Right lobe of liver (tissue), 6 donors: Measurements from ENCODE around the gene ERBB4. TPM values are rescaled to one million over a fixed set of nuclear protein-coding genes. Genes with fewer than 3 reads are reported as not detected.

Source experiments
- ATAC-seq, 4 donors: fragments of 200-7000 bp; cut with Tn5 transposase; one replicate each; pipeline ENCODE4 v1.9.1; 2020; ENCODE audit warnings: mild to moderate bottlenecking in 4 of 4, moderate library complexity in 4 of 4
- DNase-seq, 3 donors: peaks; one replicate each; pipeline ENCODE4 v3.0.0-alpha.2; 2020
- H3K27ac ChIP-seq, 3 donors: fragments of 200-600 bp; one replicate each; pipeline ENCODE4 v1.8.0; 2022
- H3K27me3 ChIP-seq, 2 donors: fragments of 200-600 bp; one replicate each; pipeline ENCODE4 v1.8.0; 2022
- H3K36me3 ChIP-seq, 4 donors: fragments of 200-600 bp; sonication (generic) in 1 of 4; one replicate each; pipeline versions ENCODE4 v1.5.1 to v1.8.0; 2017 to 2022; ENCODE audit warnings: control low read depth in 1 of 4
- H3K4me1 ChIP-seq, 4 donors: fragments of 200-600 bp; sonication (generic) in 1 of 4; one replicate each; pipeline versions ENCODE4 v1.5.1 to v1.8.0; 2017 to 2022; ENCODE audit warnings: control low read depth in 1 of 4
- H3K4me3 ChIP-seq, 3 donors: fragments of 200-600 bp; one replicate each; pipeline ENCODE4 v1.8.0; 2022
- H3K9me3 ChIP-seq, 4 donors: fragments of 200-600 bp; sonication (generic) in 1 of 4; one replicate each; pipeline versions ENCODE4 v1.5.1 to v1.8.0; 2017 to 2022; ENCODE audit warnings: control low read depth in 1 of 4
- POLR2A ChIP-seq: fragments of 450-650 bp; IDR thresholded peaks from one replicate; pipeline ENCODE4 v1.6.1; 2017; ENCODE audit warnings: antibody characterized with exemption, mild to moderate bottlenecking
- WGBS: methylation state at CpG from one replicate; pipeline ENCODE4 v1.1.6; 2018; ENCODE audit warnings: low coverage, low lambda C conversion rate; ENCODE audit not compliant: insufficient coverage; ENCODE audit errors: missing lambda C conversion rate; 5-methylcytosine and 5-hydroxymethylcytosine counted together
- intact Hi-C, 2 donors: fragments of 100-400 bp; cut with DNase I; formaldehyde crosslinking; loops; one replicate each; pipeline versions ENCODE4 v1.11.2 to v1.14.1; 2022
- total RNA-seq, 6 experiments: library from RNA; depleted of rRNA in 2 of 6; stranded (reverse); fragments of >200 nt in 2 of 6; fragmentation: NEBNext Ultra II Directional in 3 of 6; extraction: Animal tissue kit (Norgen Biotek cat#: 25700) in 3 of 6; gene quantifications; one replicate each; pipeline versions ENCODE4 v1.1.0 to v1.2.4, GENCODE V29; 2016 to 2023
- TF ChIP-seq, protein P1 (sequence below), 4 donors: fragments of 200-600 bp in 3 of 4; fragments of 450-650 bp in 1 of 4; IDR thresholded peaks; one replicate each; pipeline versions ENCODE4 v1.5.1 to v1.8.0; 2016 to 2022; ENCODE audit warnings: antibody characterized with exemption in 4 of 4, mild to moderate bottlenecking in 2 of 4
- donor health status: DM: no; HTN: yes; CAD: no.
- donor health status: DM: no; HTN: no; CAD: no.
- donor health status: DM: no; HTN: no; CAD: no.
- donor health status: DM: no; HTN: yes; CAD: no.
- donor health status: DM: no; HTN: yes; CAD: no.

Gene ERBB4
- total RNA-seq, 6 experiments from 2014 or later, result 0.02 to 0.59 (median 0.08) TPM; not detected in 2

DNA sequence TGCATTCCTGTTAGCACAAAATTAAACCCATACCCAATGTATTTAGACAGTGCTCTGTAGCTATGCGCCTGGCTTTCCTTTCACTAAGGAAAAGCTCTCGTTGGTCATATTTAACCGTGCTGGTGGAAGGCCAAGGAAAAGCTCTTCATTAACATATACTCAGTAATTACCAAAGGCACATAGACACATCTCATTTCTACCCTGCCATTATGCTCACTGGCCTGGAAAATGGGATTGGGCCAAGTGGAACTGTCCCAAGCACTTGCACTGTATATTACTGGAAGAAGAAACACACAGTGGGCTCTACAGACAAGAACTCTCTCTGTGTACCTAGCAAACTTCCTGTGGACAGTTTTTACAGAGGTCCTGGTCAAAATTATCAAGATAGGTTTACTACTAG lies 274.4 kb downstream of the ERBB4 start:
- no peaks in the 10 kb centered on the region for H3K36me3 ChIP-seq
- no peak overlapping the region for H3K27ac ChIP-seq
- TF ChIP-seq POLR2A, result no peak
- H3K27me3 ChIP-seq, result no peaks in the 10 kb centered on the region
- H3K4me1 ChIP-seq, result no peaks in the 10 kb centered on the region
- WGBS, result 76% methylated on average over 3 of the region's 3 CpGs
- H3K4me3 ChIP-seq, result no peak overlapping the region
- H3K9me3 ChIP-seq, result no peaks in the 10 kb centered on the region
- ATAC-seq (no peak), DNase-seq (no peak)
- intact Hi-C loops, result no loop called here

DNA sequence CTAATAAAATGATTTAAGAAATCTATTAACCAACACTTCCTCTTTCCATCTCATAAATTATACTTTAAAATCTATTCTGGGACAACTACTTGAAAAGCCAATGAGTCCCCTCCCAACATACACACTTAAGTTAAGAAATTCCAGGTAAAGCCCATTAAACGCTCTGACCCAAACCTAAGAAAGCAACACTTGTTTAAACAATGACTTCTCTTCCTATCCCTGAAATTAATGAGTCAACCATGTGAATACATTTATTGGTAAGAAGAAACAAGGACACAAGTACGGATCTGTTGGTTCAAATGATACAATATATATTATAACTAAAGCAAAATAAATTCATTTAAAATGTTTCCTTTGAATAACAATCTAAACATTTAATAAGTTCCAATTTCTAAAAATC lies 279.4 kb downstream of the ERBB4 start:
- TF ChIP-seq, protein P1, sequence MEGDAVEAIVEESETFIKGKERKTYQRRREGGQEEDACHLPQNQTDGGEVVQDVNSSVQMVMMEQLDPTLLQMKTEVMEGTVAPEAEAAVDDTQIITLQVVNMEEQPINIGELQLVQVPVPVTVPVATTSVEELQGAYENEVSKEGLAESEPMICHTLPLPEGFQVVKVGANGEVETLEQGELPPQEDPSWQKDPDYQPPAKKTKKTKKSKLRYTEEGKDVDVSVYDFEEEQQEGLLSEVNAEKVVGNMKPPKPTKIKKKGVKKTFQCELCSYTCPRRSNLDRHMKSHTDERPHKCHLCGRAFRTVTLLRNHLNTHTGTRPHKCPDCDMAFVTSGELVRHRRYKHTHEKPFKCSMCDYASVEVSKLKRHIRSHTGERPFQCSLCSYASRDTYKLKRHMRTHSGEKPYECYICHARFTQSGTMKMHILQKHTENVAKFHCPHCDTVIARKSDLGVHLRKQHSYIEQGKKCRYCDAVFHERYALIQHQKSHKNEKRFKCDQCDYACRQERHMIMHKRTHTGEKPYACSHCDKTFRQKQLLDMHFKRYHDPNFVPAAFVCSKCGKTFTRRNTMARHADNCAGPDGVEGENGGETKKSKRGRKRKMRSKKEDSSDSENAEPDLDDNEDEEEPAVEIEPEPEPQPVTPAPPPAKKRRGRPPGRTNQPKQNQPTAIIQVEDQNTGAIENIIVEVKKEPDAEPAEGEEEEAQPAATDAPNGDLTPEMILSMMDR (IDR thresholded peaks at IDR 0.05), result no peak
- no peak for TF ChIP-seq POLR2A
- WGBS, result 55% methylated on average over 2 of the region's 2 CpGs
- H3K36me3 ChIP-seq, result no peaks in the 10 kb centered on the region
- no peaks in the 10 kb centered on the region for H3K4me1 ChIP-seq
- no peak overlapping the region for H3K4me3 ChIP-seq
- no peak for ATAC-seq
- H3K9me3 ChIP-seq, result no peaks in the 10 kb centered on the region
- H3K27ac ChIP-seq, result no peak overlapping the region
- intact Hi-C loops, result no loop called here
- H3K27me3 ChIP-seq, result no peaks in the 10 kb centered on the region
- no peak for DNase-seq

- no peaks in the 10 kb centered on the region for H3K36me3 ChIP-seq
- H3K27me3 ChIP-seq, result no peaks in the 10 kb centered on the region
- DNase-seq, result no peak
- intact Hi-C loops, result no loop called here
- no peak overlapping the region for H3K27ac ChIP-seq
- TF ChIP-seq POLR2A, result no peak
- TF ChIP-seq, protein P1 (IDR thresholded peaks at IDR 0.05), result no peak
- H3K4me3 ChIP-seq, result no peak overlapping the region
- no peaks in the 10 kb centered on the region for H3K9me3 ChIP-seq
- 52% methylated on average over 5 of the region's 5 CpGs for WGBS
- H3K4me1 ChIP-seq, result no peaks in the 10 kb centered on the region
- ATAC-seq, result no peak
Measured at GRCh38 chr2:212254339-212254738, 284.3 kb downstream of the ERBB4 start.

DNA sequence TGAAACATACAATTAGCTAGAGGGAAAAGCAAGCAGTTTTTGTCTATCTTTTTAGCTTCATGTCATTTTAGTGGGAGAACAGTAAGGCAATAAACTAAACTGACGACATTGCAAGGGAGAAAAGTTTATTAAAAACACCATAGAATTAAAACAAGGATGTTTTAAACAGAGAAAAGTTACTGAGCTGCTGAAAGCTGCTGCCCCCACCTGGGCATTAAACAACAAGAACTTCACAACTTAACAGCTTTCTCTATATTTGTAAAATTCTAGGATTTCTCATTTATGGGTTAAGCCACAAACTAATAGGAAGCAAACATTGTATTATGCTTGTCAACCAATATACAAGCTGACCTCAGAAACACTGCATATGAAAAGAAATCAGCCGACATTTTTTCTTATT lies 289.2 kb downstream of the ERBB4 start:
- Histone ChIP-seq H3K36me3 (no peaks in the 10 kb centered on the region), H3K27ac (no peak overlapping the region), H3K4me1 (no peaks in the 10 kb centered on the region), H3K9me3 (no peaks in the 10 kb centered on the region), H3K27me3 (no peaks in the 10 kb centered on the region), H3K4me3 (no peak overlapping the region)
- WGBS, result 13% methylated on average over 2 of the region's 2 CpGs
- TF ChIP-seq, protein P1 (IDR thresholded peaks at IDR 0.05), result peak in 2 of 4 donors; percentile 17 to 23
- TF ChIP-seq POLR2A, result no peak
- DNase-seq, result no peak
- ATAC-seq, result no peak
- intact Hi-C loops, result no loop called here

GRCh38 chr2:212245880-212246279 lies 292.7 kb downstream of the ERBB4 start:
- intact Hi-C loops, result no loop called here
- Histone ChIP-seq H3K4me3 (no peak overlapping the region), H3K9me3 (no peaks in the 10 kb centered on the region), H3K27ac (no peak overlapping the region), H3K36me3 (no peaks in the 10 kb centered on the region), H3K27me3 (no peaks in the 10 kb centered on the region), H3K4me1 (no peaks in the 10 kb centered on the region)
- 19% methylated on average over 2 of the region's 2 CpGs for WGBS
- DNase-seq, result no peak
- TF ChIP-seq, protein P1 (IDR thresholded peaks at IDR 0.05), result no peak
- no peak for TF ChIP-seq POLR2A
- no peak for ATAC-seq
